WTC11 (cell line): Measurements from ENCODE around the gene SAMD3. TPM values are rescaled to one million over a fixed set of nuclear protein-coding genes. Genes with fewer than 3 reads are reported as not detected.

Source experiments
- ATAC-seq: fragments of 200-7000 bp; cut with Tn5 transposase; 2 replicates; pipeline ENCODE4 v1.10.0; 2021; ENCODE audit warnings: mild to moderate bottlenecking, moderate library complexity
- CTCF ChIA-PET: fragments of 300-600 bp; sonication (Branson Sonifier 250); formaldehyde crosslinking; loops from one replicate; lab custom pipeline; 2021; ENCODE audit warnings: antibody characterized with exemption; lab: Charles Lee
- POLR2A ChIA-PET: fragments of 350-600 bp; sonication (Branson Sonifier 250); formaldehyde crosslinking; loops from one replicate; lab custom pipeline; 2021; ENCODE audit warnings: antibody characterized with exemption; lab: Charles Lee
- DNase-seq: peaks from one replicate; pipeline ENCODE4 v3.0.0; 2021; ENCODE audit warnings: low spot score
- H3K27ac Mint-ChIP-seq: 2 replicates; pipeline ENCODE4 v1.8.0; 2021; ENCODE audit warnings: mixed read lengths
- H3K27me3 Mint-ChIP-seq: 2 replicates; pipeline ENCODE4 v1.8.0; 2021; ENCODE audit warnings: low read depth, mild to moderate bottlenecking, moderate library complexity, mixed read lengths
- H3K36me3 Mint-ChIP-seq: 2 replicates; pipeline ENCODE4 v1.8.0; 2021; ENCODE audit warnings: mixed read lengths
- H3K4me1 Mint-ChIP-seq: 2 replicates; pipeline ENCODE4 v1.8.0; 2022; ENCODE audit warnings: mixed read lengths
- H3K4me3 Mint-ChIP-seq: 2 replicates; pipeline ENCODE4 v1.8.0; 2021; ENCODE audit warnings: mild to moderate bottlenecking, moderate library complexity, mixed read lengths
- H3K9me3 Mint-ChIP-seq: 2 replicates; pipeline ENCODE4 v1.8.0; 2021; ENCODE audit warnings: mixed read lengths
- CREB1 ChIP-seq: sonication (generic); formaldehyde crosslinking; IDR thresholded peaks from 2 replicates; pipeline ENCODE4 v1.8.0; 2023; ENCODE audit warnings: mild to moderate bottlenecking, missing genetic modification reagents
- FOXP1 ChIP-seq: sonication (generic); formaldehyde crosslinking; IDR thresholded peaks from 2 replicates; pipeline ENCODE4 v1.8.0; 2022; ENCODE audit warnings: missing genetic modification reagents, mild to moderate bottlenecking, moderate library complexity, borderline replicate concordance
- HMGA2 ChIP-seq: fragments of 250-450 bp; sonication (Bioruptor Pico); IDR thresholded peaks from 2 replicates; pipeline ENCODE4 v1.4.0; 2021; ENCODE audit warnings: mild to moderate bottlenecking, moderate library complexity
- RELA ChIP-seq: sonication (generic); formaldehyde crosslinking; IDR thresholded peaks from 2 replicates; pipeline ENCODE4 v1.8.1; 2022; ENCODE audit warnings: missing genetic modification reagents, mild to moderate bottlenecking, borderline replicate concordance
- TCF7 ChIP-seq: sonication (generic); formaldehyde crosslinking; IDR thresholded peaks from 2 replicates; pipeline ENCODE4 v1.8.0; 2022; ENCODE audit warnings: mild to moderate bottlenecking, low read depth, missing genetic modification reagents, moderate library complexity
- TEAD1 ChIP-seq: sonication (generic); formaldehyde crosslinking; IDR thresholded peaks from 2 replicates; pipeline ENCODE4 v1.8.0; 2022; ENCODE audit warnings: mild to moderate bottlenecking, missing genetic modification reagents
- ZNF121 ChIP-seq: sonication (generic); formaldehyde crosslinking; IDR thresholded peaks from 2 replicates; pipeline ENCODE4 v1.8.0; 2023; ENCODE audit warnings: missing genetic modification reagents
- ZNF317 ChIP-seq: sonication (generic); formaldehyde crosslinking; IDR thresholded peaks from 2 replicates; pipeline ENCODE4 v1.8.1; 2023; ENCODE audit warnings: low read depth, mild to moderate bottlenecking, moderate library complexity, missing genetic modification reagents, borderline replicate concordance
- ZNF671 ChIP-seq: fragments of 250-450 bp; sonication (Bioruptor Pico); IDR thresholded peaks from 2 replicates; pipeline ENCODE4 v1.8.0; 2021; ENCODE audit warnings: mild to moderate bottlenecking
- total RNA-seq: library from RNA; stranded (reverse); gene quantifications from 3 replicates; pipeline ENCODE4 v1.2.3, GENCODE V29; 2021
- TF ChIP-seq, protein P1 (sequence below): sonication (generic); formaldehyde crosslinking; IDR thresholded peaks from 2 replicates; pipeline ENCODE4 v1.8.0; 2023; ENCODE audit warnings: missing genetic modification reagents, mild to moderate bottlenecking, borderline replicate concordance
- TF ChIP-seq, protein P2 (sequence below): fragments of 200-600 bp; IDR thresholded peaks from 2 replicates; pipeline ENCODE4 v1.8.0; 2022; ENCODE audit warnings: antibody characterized with exemption
- TF ChIP-seq, protein P3 (sequence below): sonication (generic); formaldehyde crosslinking; IDR thresholded peaks from 2 replicates; pipeline ENCODE4 v1.8.1; 2022; ENCODE audit warnings: low read depth, missing genetic modification reagents, borderline replicate concordance
- TF ChIP-seq, protein P4 (sequence below): sonication (generic); formaldehyde crosslinking; IDR thresholded peaks from 2 replicates; pipeline ENCODE4 v1.8.1; 2022; ENCODE audit warnings: missing genetic modification reagents, borderline replicate concordance

SAMD3 gene
- total RNA-seq, 1 experiment from 2014 or later = 1.2 TPM

DNA sequence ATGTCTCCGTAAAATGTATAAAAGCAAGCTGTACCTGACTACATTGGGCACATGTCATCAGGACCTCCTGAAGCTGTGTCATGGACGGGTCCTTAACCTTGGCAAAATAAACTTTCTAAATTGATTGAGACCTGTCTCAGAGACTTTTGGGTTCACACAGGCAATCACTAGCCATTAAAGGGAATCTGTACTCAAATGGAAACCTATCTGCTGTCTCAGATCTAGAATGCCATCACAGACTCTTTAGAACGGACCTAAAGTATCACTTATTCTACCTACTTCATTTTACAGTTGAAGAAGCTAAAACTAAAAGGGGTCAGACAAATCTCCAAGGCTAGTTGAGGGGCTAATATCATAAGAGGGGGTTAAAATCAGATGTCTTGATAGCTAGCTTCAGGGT is 11.1 kb downstream of the SAMD3 start:
- TF ChIP-seq CREB1 (CRISPR knock-in tag) (no peak), FOXP1 (no peak), ZNF671 (CRISPR knock-in tag) (no peak)
- TF ChIP-seq, all 79 proteins: peak for 0
- H3K4me1 Mint-ChIP-seq = peaks cover 24% of the 10 kb centered on the region
- peaks cover 36% of the 10 kb centered on the region for H3K36me3 Mint-ChIP-seq
- no peaks in the 10 kb centered on the region for H3K27me3 Mint-ChIP-seq
- no peak for DNase-seq
- ChIA-PET POLR2A (interaction anchor here (0.7 kb wide), 1 partner anchor 264 kb away, joined by 4 read pairs; no protein-coding TSS in a partner anchor), CTCF (interaction anchor here (0.6 to 1.3 kb wide), 3 partner anchors 11 to 486 kb away, joined by 3 read pairs; partner anchors contain the start of gene SAMD3)
- ATAC-seq = no peak
- no peak overlapping the region for H3K27ac Mint-ChIP-seq
- H3K9me3 Mint-ChIP-seq = peaks cover 33% of the 10 kb centered on the region
- no peak overlapping the region for H3K4me3 Mint-ChIP-seq

DNA sequence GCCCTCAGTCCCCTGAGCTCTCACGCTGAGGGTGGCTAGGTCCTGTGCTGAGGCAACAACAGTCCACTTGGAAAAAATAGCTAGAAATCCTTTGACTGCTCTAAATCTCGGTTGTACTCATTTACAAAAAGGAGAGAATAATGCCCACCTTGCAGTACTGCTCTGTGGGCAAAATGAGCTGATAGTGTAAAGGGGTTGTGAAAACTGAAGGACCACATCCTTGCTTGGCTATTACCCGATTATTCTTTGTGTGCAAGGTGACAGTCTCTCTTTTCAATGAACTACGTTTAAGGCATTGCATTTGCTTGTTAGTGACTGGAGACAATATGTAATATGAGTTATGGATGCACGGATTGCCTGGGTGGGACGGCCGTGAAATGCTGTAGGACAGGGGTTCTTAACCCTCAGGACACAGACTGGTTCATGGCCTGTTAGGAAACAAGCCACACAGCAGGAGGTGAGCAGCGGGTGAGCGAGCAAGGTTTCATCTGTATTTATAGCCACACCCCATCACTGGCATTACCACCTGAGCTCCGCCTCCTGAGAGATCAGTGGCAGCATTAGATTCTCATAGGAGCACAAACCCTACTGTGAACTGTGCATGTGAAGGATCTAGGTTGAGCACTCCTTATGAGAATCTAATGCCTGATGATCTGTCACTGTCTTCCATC is 14.6 kb downstream of the SAMD3 start:
- H3K4me3 Mint-ChIP-seq = no peak overlapping the region
- ATAC-seq (no peak), DNase-seq (no peak)
- H3K36me3 Mint-ChIP-seq = peaks cover 37% of the 10 kb centered on the region
- CTCF ChIA-PET = no interaction called here
- POLR2A ChIA-PET = no interaction called here
- no peak overlapping the region for H3K27ac Mint-ChIP-seq
- H3K4me1 Mint-ChIP-seq = peaks cover 19% of the 10 kb centered on the region
- H3K27me3 Mint-ChIP-seq = no peaks in the 10 kb centered on the region
- TF ChIP-seq HMGA2 (CRISPR knock-in tag) = no peak
- TF ChIP-seq ZNF317 (CRISPR knock-in tag) = no peak
- TF ChIP-seq RELA (CRISPR knock-in tag) = no peak
- TF ChIP-seq, protein P1, sequence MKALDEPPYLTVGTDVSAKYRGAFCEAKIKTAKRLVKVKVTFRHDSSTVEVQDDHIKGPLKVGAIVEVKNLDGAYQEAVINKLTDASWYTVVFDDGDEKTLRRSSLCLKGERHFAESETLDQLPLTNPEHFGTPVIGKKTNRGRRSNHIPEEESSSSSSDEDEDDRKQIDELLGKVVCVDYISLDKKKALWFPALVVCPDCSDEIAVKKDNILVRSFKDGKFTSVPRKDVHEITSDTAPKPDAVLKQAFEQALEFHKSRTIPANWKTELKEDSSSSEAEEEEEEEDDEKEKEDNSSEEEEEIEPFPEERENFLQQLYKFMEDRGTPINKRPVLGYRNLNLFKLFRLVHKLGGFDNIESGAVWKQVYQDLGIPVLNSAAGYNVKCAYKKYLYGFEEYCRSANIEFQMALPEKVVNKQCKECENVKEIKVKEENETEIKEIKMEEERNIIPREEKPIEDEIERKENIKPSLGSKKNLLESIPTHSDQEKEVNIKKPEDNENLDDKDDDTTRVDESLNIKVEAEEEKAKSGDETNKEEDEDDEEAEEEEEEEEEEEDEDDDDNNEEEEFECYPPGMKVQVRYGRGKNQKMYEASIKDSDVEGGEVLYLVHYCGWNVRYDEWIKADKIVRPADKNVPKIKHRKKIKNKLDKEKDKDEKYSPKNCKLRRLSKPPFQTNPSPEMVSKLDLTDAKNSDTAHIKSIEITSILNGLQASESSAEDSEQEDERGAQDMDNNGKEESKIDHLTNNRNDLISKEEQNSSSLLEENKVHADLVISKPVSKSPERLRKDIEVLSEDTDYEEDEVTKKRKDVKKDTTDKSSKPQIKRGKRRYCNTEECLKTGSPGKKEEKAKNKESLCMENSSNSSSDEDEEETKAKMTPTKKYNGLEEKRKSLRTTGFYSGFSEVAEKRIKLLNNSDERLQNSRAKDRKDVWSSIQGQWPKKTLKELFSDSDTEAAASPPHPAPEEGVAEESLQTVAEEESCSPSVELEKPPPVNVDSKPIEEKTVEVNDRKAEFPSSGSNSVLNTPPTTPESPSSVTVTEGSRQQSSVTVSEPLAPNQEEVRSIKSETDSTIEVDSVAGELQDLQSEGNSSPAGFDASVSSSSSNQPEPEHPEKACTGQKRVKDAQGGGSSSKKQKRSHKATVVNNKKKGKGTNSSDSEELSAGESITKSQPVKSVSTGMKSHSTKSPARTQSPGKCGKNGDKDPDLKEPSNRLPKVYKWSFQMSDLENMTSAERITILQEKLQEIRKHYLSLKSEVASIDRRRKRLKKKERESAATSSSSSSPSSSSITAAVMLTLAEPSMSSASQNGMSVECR = no peak
- TF ChIP-seq ZNF121 (CRISPR knock-in tag) = no peak
- TF ChIP-seq, protein P2, sequence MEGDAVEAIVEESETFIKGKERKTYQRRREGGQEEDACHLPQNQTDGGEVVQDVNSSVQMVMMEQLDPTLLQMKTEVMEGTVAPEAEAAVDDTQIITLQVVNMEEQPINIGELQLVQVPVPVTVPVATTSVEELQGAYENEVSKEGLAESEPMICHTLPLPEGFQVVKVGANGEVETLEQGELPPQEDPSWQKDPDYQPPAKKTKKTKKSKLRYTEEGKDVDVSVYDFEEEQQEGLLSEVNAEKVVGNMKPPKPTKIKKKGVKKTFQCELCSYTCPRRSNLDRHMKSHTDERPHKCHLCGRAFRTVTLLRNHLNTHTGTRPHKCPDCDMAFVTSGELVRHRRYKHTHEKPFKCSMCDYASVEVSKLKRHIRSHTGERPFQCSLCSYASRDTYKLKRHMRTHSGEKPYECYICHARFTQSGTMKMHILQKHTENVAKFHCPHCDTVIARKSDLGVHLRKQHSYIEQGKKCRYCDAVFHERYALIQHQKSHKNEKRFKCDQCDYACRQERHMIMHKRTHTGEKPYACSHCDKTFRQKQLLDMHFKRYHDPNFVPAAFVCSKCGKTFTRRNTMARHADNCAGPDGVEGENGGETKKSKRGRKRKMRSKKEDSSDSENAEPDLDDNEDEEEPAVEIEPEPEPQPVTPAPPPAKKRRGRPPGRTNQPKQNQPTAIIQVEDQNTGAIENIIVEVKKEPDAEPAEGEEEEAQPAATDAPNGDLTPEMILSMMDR = no peak
- TF ChIP-seq, protein P3, sequence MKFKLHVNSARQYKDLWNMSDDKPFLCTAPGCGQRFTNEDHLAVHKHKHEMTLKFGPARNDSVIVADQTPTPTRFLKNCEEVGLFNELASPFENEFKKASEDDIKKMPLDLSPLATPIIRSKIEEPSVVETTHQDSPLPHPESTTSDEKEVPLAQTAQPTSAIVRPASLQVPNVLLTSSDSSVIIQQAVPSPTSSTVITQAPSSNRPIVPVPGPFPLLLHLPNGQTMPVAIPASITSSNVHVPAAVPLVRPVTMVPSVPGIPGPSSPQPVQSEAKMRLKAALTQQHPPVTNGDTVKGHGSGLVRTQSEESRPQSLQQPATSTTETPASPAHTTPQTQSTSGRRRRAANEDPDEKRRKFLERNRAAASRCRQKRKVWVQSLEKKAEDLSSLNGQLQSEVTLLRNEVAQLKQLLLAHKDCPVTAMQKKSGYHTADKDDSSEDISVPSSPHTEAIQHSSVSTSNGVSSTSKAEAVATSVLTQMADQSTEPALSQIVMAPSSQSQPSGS = no peak
- no peak for TF ChIP-seq TEAD1 (CRISPR knock-in tag)
- TF ChIP-seq, protein P4, sequence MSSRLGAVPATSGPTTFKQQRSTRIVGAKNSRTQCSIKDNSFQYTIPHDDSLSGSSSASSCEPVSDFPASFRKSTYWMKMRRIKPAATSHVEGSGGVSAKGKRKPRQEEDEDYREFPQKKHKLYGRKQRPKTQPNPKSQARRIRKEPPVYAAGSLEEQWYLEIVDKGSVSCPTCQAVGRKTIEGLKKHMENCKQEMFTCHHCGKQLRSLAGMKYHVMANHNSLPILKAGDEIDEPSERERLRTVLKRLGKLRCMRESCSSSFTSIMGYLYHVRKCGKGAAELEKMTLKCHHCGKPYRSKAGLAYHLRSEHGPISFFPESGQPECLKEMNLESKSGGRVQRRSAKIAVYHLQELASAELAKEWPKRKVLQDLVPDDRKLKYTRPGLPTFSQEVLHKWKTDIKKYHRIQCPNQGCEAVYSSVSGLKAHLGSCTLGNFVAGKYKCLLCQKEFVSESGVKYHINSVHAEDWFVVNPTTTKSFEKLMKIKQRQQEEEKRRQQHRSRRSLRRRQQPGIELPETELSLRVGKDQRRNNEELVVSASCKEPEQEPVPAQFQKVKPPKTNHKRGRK (CRISPR knock-in tag) = no peak
- no peak for TF ChIP-seq TCF7
- H3K9me3 Mint-ChIP-seq = peaks cover 35% of the 10 kb centered on the region
